Colonic mucosa (tissue), 4 donors: ENCODE measurements around the gene DCTN1. TPM values are rescaled to one million over a fixed set of nuclear protein-coding genes. Genes with fewer than 3 reads are reported as not detected.

Source experiments
- DNase-seq: peaks from one replicate; pipeline ENCODE4 v3.0.0-alpha.2; 2020
- H3K27ac ChIP-seq: fragments of 200-600 bp; one replicate; pipeline ENCODE4 v1.8.0; 2021
- H3K27me3 ChIP-seq: fragments of 200-600 bp; one replicate; pipeline ENCODE4 v1.8.0; 2021
- H3K36me3 ChIP-seq: fragments of 200-600 bp; one replicate; pipeline ENCODE4 v1.8.0; 2021
- H3K4me1 ChIP-seq: fragments of 200-600 bp; one replicate; pipeline ENCODE4 v1.8.0; 2021; ENCODE audit warnings: mild to moderate bottlenecking
- H3K4me3 ChIP-seq: fragments of 200-600 bp; one replicate; pipeline ENCODE4 v1.8.0; 2021
- H3K9ac ChIP-seq, 2 donors: one replicate each; pipeline ENCODE4 v1.7.0; 2013; ENCODE audit warnings: control low read depth in 2 of 2, low read depth in 2 of 2, low read length in 2 of 2
- H3K9me3 ChIP-seq: fragments of 200-600 bp; one replicate; pipeline ENCODE4 v1.8.0; 2021
- intact Hi-C: fragments of 100-400 bp; cut with DNase I; formaldehyde crosslinking; loops from one replicate; pipeline ENCODE4 v1.14.1; 2022
- total RNA-seq, 2 donors: library from RNA; stranded (reverse); fragmentation: NEBNext Ultra II Directional in 1 of 2; extraction: Animal tissue kit (Norgen Biotek cat#: 25700) in 1 of 2; gene quantifications; one replicate each; pipeline ENCODE4 v1.2.1, GENCODE V29; 2021
- TF ChIP-seq, protein P1 (sequence below): fragments of 200-600 bp; IDR thresholded peaks from one replicate; pipeline ENCODE4 v1.8.0; 2022; ENCODE audit warnings: antibody characterized with exemption, mild to moderate bottlenecking
- donor health status: healthy.
- donor health status: DM: no; HTN: no; CAD: no.
- donor health status: DM: no; HTN: no; CAD: no.

Gene DCTN1
- total RNA-seq, 2 donors from 2014 or later = 111 to 114 TPM

DNA sequence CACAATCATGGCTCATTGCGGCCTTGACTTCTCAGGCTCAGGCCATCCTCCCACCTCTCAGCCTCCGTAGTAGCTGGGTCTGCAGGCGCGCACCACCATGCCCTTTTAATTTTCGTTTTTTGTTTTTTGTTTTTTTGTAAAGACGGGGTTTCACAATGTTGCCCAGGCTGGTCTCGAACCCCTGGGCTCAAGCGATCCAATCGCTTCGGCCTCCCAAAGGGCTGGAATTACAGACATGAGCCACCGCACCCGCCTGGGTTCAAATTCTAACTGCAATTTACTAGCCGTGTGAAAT is 12.3 kb upstream of the DCTN1 start:
- no peaks in the 10 kb centered on the region for H3K9me3 ChIP-seq
- H3K27me3 ChIP-seq = no peaks in the 10 kb centered on the region
- no peaks in the 10 kb centered on the region for H3K36me3 ChIP-seq
- H3K4me1 ChIP-seq = peaks cover 16% of the 10 kb centered on the region
- peak overlapping the region in 1 of 2 donors; percentile 94 for H3K9ac ChIP-seq
- intact Hi-C loops = loop anchor here (10.0 kb wide), 1 partner anchor 128 kb away; no protein-coding TSS in a partner anchor
- TF ChIP-seq, protein P1, sequence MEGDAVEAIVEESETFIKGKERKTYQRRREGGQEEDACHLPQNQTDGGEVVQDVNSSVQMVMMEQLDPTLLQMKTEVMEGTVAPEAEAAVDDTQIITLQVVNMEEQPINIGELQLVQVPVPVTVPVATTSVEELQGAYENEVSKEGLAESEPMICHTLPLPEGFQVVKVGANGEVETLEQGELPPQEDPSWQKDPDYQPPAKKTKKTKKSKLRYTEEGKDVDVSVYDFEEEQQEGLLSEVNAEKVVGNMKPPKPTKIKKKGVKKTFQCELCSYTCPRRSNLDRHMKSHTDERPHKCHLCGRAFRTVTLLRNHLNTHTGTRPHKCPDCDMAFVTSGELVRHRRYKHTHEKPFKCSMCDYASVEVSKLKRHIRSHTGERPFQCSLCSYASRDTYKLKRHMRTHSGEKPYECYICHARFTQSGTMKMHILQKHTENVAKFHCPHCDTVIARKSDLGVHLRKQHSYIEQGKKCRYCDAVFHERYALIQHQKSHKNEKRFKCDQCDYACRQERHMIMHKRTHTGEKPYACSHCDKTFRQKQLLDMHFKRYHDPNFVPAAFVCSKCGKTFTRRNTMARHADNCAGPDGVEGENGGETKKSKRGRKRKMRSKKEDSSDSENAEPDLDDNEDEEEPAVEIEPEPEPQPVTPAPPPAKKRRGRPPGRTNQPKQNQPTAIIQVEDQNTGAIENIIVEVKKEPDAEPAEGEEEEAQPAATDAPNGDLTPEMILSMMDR = no peak
- H3K4me3 ChIP-seq = no peak overlapping the region
- no peak overlapping the region for H3K27ac ChIP-seq
- no peak for DNase-seq

DNA sequence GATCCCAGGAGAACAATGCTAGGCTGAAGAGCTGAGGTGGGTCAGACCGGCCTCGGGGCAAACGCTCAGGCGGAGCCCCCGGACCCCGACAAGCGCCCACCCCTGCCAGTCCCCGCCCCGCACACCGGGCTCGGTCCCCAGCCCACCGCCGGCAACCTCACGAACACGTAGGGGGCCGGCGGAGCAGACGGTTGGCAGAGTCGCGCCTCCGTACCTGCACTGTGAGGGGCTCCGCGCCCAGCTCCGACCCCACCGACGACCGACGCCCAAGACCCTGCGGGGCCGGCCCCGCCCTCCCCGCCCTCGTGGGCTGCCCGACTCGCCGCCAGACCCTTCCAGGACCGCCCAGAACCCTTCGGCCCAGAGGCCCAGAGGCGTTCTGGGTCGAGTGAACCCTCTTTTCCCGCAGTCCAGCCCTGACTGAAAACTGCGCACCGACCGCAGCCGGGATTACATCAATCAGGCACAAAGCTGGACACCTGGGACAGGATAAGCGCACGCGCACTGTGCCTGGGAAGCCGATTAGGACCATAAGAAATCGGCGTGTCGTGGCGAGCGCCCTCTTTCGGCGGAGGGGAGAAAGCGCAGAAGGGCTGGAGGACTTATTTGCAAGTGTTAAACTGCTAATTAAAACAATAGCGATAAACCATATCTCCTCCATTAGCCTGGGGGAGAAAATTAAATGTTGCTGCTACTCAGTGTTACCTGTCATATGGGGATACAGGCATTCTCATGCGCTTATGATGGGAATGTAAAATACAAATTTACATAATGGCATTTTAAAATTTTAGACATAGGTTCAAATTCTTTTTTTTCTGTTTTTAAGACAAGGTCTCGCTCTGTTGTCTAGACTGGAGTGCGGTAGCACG is 11.7 kb upstream of the DCTN1 start:
- Histone ChIP-seq H3K27me3 (no peaks in the 10 kb centered on the region), H3K9me3 (no peaks in the 10 kb centered on the region), H3K4me1 (peaks cover 16% of the 10 kb centered on the region), H3K36me3 (no peaks in the 10 kb centered on the region), H3K27ac (peak overlapping the region; percentile 80), H3K4me3 (peak overlapping the region; percentile 94), H3K9ac (peak overlapping the region; percentile 94 to 95)
- TF ChIP-seq, protein P1 = peak; percentile 98
- DNase-seq = peak; percentile 97
- intact Hi-C loops = loop anchor here (10.0 kb wide), 1 partner anchor 127 kb away; no protein-coding TSS in a partner anchor

DNA sequence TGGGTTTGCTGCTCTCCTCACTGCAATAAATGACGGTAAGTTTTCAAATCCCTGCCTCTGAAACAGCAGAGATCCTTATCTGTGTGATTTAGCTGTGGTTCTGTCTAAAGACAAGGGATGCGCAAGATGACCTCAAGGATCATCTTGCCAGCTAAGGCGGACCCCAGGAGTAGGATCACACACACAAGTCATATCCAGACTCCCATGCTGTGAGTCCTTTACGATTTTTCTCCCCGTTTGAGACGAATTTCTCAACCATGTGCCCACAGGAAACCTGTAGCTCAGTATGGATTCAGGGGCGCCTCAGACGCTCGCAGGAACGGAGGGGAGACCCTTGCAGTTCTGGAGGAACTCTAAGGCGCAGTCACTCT is 11.1 kb upstream of the DCTN1 start:
- H3K36me3 ChIP-seq = no peaks in the 10 kb centered on the region
- intact Hi-C loops = loop anchor here (10.0 kb wide), 1 partner anchor 126 kb away; no protein-coding TSS in a partner anchor
- no peaks in the 10 kb centered on the region for H3K9me3 ChIP-seq
- TF ChIP-seq, protein P1 = no peak
- H3K4me1 ChIP-seq = peaks cover 16% of the 10 kb centered on the region
- H3K27ac ChIP-seq = peak overlapping the region; percentile 80
- DNase-seq = no peak
- peak overlapping the region; percentile 94 for H3K4me3 ChIP-seq
- peak overlapping the region; percentile 94 to 95 for H3K9ac ChIP-seq
- no peaks in the 10 kb centered on the region for H3K27me3 ChIP-seq

DNA sequence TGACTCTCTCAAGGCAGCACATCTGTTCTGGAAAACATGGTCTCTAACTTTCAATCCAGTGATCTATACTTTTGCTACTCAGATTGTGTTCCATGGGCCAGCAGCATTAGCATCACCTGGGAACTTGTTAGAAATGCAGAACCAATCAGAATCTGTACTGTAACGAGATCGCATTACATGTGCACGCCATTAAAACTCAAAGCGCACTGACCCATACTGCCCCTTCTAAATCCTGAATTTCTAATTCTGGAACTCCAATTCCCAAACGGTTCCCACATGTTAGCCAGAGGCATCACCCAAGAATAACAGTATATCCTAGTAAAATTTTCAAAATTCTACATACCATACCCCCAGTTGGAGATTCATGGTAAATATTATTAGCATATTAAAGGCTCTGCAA is 10.5 kb upstream of the DCTN1 start:
- H3K4me3 ChIP-seq = peak overlapping the region; percentile 94
- intact Hi-C loops = loop anchor here (10.0 kb wide), 1 partner anchor 126 kb away; no protein-coding TSS in a partner anchor
- no peaks in the 10 kb centered on the region for H3K27me3 ChIP-seq
- H3K9me3 ChIP-seq = no peaks in the 10 kb centered on the region
- TF ChIP-seq, protein P1 = no peak
- no peak overlapping the region for H3K27ac ChIP-seq
- H3K9ac ChIP-seq = no peak overlapping the region
- DNase-seq = no peak
- peaks cover 16% of the 10 kb centered on the region for H3K4me1 ChIP-seq
- no peaks in the 10 kb centered on the region for H3K36me3 ChIP-seq

DNA sequence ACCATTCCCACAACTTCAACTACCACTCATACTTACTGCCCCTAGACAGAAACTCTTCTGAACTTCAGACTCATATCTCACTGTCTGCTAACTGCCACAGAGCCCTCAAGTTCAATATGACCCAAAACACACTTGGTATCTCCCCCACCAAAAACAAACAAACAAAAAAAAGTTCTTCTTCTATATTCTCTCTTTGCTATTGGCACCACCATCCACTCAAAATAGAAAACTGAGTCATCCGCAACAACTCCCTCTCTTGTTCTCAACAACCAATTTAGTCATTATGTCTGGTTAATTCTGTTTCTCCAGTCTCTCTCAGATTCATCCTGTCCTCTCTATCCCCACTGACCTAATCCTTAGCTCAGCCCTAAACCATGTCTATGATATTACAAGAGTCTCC is 7.2 kb upstream of the DCTN1 start:
- no peak overlapping the region for H3K9ac ChIP-seq
- no peak overlapping the region for H3K4me3 ChIP-seq
- H3K27me3 ChIP-seq = no peaks in the 10 kb centered on the region
- TF ChIP-seq, protein P1 = no peak
- H3K27ac ChIP-seq = no peak overlapping the region
- H3K9me3 ChIP-seq = no peaks in the 10 kb centered on the region
- intact Hi-C loops = no loop called here
- no peaks in the 10 kb centered on the region for H3K36me3 ChIP-seq
- DNase-seq = no peak
- H3K4me1 ChIP-seq = peaks cover 16% of the 10 kb centered on the region
